GM23248 (cell line): Measurements from ENCODE around the gene NMT1.

Experiments
- EZH2 ChIP-seq: fragments of 200-600 bp; sonication (generic); IDR thresholded peaks from 2 replicates; pipeline ENCODE4 v1.6.1; 2018; ENCODE audit warnings: antibody characterized with exemption, mild to moderate bottlenecking; ENCODE audit not compliant: insufficient read depth, poor library complexity, severe bottlenecking
- EZH2phosphoT487 ChIP-seq: fragments of 200-600 bp; sonication (generic); IDR thresholded peaks from 2 replicates; pipeline ENCODE4 v1.6.1; 2018; ENCODE audit warnings: antibody characterized with exemption, moderate library complexity, mild to moderate bottlenecking, low read depth; ENCODE audit not compliant: insufficient read depth

GRCh38 chr17:45123076-45123770 lies 62.1 kb downstream of the NMT1 start:
- no peak for TF ChIP-seq EZH2
- no peak for TF ChIP-seq EZH2phosphoT487
